Lower leg skin (tissue), 3 donors: ENCODE data around the gene IP6K1.

ENCODE experiments used
- POLR2A ChIP-seq, 2 donors: fragments of 450-650 bp; IDR thresholded peaks; one replicate each; pipeline ENCODE4 v1.6.1; 2016 to 2017; ENCODE audit warnings: antibody characterized with exemption in 2 of 2, mild to moderate bottlenecking in 1 of 2, moderate library complexity in 1 of 2
- TF ChIP-seq, protein P1 (sequence below), 3 donors: fragments of 450-650 bp; IDR thresholded peaks; one replicate each; pipeline ENCODE4 v1.5.1; 2016; ENCODE audit warnings: antibody characterized with exemption in 3 of 3, mild to moderate bottlenecking in 3 of 3, moderate library complexity in 2 of 3

GRCh38 chr3:49723628-49724551 is 62.5 kb downstream of the IP6K1 start, which contains the start of gene GMPPB:
- TF ChIP-seq, protein P1, sequence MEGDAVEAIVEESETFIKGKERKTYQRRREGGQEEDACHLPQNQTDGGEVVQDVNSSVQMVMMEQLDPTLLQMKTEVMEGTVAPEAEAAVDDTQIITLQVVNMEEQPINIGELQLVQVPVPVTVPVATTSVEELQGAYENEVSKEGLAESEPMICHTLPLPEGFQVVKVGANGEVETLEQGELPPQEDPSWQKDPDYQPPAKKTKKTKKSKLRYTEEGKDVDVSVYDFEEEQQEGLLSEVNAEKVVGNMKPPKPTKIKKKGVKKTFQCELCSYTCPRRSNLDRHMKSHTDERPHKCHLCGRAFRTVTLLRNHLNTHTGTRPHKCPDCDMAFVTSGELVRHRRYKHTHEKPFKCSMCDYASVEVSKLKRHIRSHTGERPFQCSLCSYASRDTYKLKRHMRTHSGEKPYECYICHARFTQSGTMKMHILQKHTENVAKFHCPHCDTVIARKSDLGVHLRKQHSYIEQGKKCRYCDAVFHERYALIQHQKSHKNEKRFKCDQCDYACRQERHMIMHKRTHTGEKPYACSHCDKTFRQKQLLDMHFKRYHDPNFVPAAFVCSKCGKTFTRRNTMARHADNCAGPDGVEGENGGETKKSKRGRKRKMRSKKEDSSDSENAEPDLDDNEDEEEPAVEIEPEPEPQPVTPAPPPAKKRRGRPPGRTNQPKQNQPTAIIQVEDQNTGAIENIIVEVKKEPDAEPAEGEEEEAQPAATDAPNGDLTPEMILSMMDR (IDR thresholded peaks at IDR 0.05): no peak
- TF ChIP-seq POLR2A (IDR thresholded peaks at IDR 0.05): no peak
